CD4-positive, CD25-positive, alpha-beta regulatory T cell (primary cell): Measurements from ENCODE around the gene AHI1. TPM values are rescaled to one million over a fixed set of nuclear protein-coding genes. Genes with fewer than 3 reads are reported as not detected.

Experiments used
- ATAC-seq, 2 donors: fragments of 150-1000 bp; cut with Tn5 transposase; one replicate each; pipeline ENCODE4 v1.10.0; 2021; ENCODE audit warnings: low read depth in 2 of 2, moderate number of reproducible peaks in 2 of 2, moderate library complexity in 1 of 2
- DNase-seq, 3 donors: peaks; one replicate each; pipeline versions ENCODE4 v3.0.0 to v3.0.0-alpha.2; 2012 to 2022; ENCODE audit warnings: mixed read lengths in 1 of 3
- H3K27ac ChIP-seq: one replicate; pipeline ENCODE4 v1.7.0; 2013; ENCODE audit warnings: mild to moderate bottlenecking, low read length; ENCODE audit not compliant: insufficient read depth, poor library complexity, severe bottlenecking
- H3K27me3 ChIP-seq: one replicate; pipeline ENCODE4 v1.7.0; 2013; ENCODE audit warnings: low read length; ENCODE audit not compliant: control insufficient read depth, insufficient read depth
- H3K36me3 ChIP-seq: one replicate; pipeline ENCODE4 v1.7.0; 2013; ENCODE audit warnings: mild to moderate bottlenecking, low read length, moderate library complexity; ENCODE audit not compliant: control insufficient read depth, insufficient read depth
- H3K4me1 ChIP-seq: 2 replicates; pipeline ENCODE4 v1.7.0; 2013; ENCODE audit warnings: mild to moderate bottlenecking, low read length; ENCODE audit not compliant: insufficient read depth, control insufficient read depth, poor library complexity, severe bottlenecking
- H3K4me3 ChIP-seq: one replicate; pipeline ENCODE4 v1.7.0; 2013; ENCODE audit warnings: low read depth, mild to moderate bottlenecking, low read length, moderate library complexity
- H3K9me3 ChIP-seq, 2 experiments: 1 replicate in 1 of 2; 2 replicates in 1 of 2; pipeline ENCODE4 v1.7.0; 2013; ENCODE audit warnings: low read length in 2 of 2, mild to moderate bottlenecking in 1 of 2, moderate library complexity in 1 of 2; ENCODE audit not compliant: control insufficient read depth in 2 of 2
- H3K27ac Mint-ChIP-seq, 3 donors: one replicate each; pipeline ENCODE4 v1.8.0; 2020 to 2022; ENCODE audit warnings: mild to moderate bottlenecking in 3 of 3, mixed read lengths in 3 of 3, moderate library complexity in 2 of 3
- H3K27me3 Mint-ChIP-seq: one replicate; pipeline ENCODE4 v1.8.0; 2022; ENCODE audit warnings: mild to moderate bottlenecking, mixed read lengths
- H3K36me3 Mint-ChIP-seq: one replicate; pipeline ENCODE4 v1.8.0; 2020; ENCODE audit warnings: mixed read lengths
- H3K4me1 Mint-ChIP-seq, 4 donors: one replicate each; pipeline ENCODE4 v1.8.0; 2020 to 2022; ENCODE audit warnings: mixed read lengths in 4 of 4, mild to moderate bottlenecking in 1 of 4
- H3K4me3 Mint-ChIP-seq, 4 donors: one replicate each; pipeline ENCODE4 v1.8.0; 2020 to 2022; ENCODE audit warnings: mild to moderate bottlenecking in 4 of 4, mixed read lengths in 4 of 4, moderate library complexity in 3 of 4
- H3K9me3 Mint-ChIP-seq, 7 donors: one replicate each; pipeline ENCODE4 v1.8.0; 2020 to 2022; ENCODE audit warnings: mixed read lengths in 7 of 7, mild to moderate bottlenecking in 3 of 7, moderate library complexity in 2 of 7
- polyA plus RNA-seq, 4 donors: library from polyadenylated mRNA; unstranded; fragments of 300-500 nt; fragmentation: Illumina TruSeq; gene quantifications; one replicate each; pipeline ENCODE4 v1.2.3, GENCODE V29; 2021
- total RNA-seq: library from RNA; stranded (reverse); gene quantifications from one replicate; pipeline ENCODE4 v1.2.3, GENCODE V29; 2022

Gene AHI1
- total and polyA plus RNA-seq, 5 donors from 2014 or later: 1.3 to 12.9 (median 2.2) TPM

- H3K27ac ChIP-seq: no peak overlapping the region
- H3K27me3 Mint-ChIP-seq: no peaks in the 10 kb centered on the region
- no peak overlapping the region for H3K27ac Mint-ChIP-seq
Measured at GRCh38 chr6:135282395-135282794, 215.1 kb downstream of the AHI1 start.

DNA sequence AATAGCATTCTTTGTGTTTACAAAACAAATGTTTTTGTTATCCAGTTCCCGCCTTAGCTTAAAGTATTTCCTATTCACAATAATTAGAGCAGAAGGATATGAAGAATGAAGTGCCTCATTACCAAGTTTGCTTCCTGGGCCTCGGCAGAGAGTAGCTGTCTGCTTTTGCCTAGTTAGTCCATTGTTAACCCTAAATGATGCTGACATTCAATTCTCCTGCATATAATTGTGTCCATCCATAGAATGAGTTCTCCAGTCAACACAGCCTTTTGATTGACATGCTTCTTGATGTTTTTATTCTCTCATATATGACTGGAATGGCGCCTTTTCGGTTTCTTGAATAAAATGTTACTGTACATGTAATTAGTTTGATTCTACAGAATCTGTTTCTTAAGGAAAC is 215.6 kb downstream of the AHI1 start:
- Histone ChIP-seq H3K9me3 (no peaks in the 10 kb centered on the region), H3K4me3 (no peak overlapping the region), H3K27me3 (no peaks in the 10 kb centered on the region), H3K36me3 (no peaks in the 10 kb centered on the region), H3K27ac (no peak overlapping the region), H3K4me1 (no peaks in the 10 kb centered on the region)
- Mint-ChIP-seq H3K27me3 (no peaks in the 10 kb centered on the region), H3K27ac (no peak overlapping the region), H3K4me3 (no peak overlapping the region), H3K4me1 (peaks cover 0 to 3% (median 1%) of the 10 kb centered on the region in 4 donors), H3K9me3 (no peaks in the 10 kb centered on the region), H3K36me3 (peaks cover 8% of the 10 kb centered on the region)
- no peak for ATAC-seq
- no peak for DNase-seq

More at GRCh38 chr6:135282395-135282794, 215.1 kb downstream of the AHI1 start:
- Mint-ChIP-seq H3K9me3 (no peaks in the 10 kb centered on the region), H3K4me1 (peaks cover 0 to 3% (median 1%) of the 10 kb centered on the region in 4 donors), H3K36me3 (peaks cover 13% of the 10 kb centered on the region), H3K4me3 (no peak overlapping the region)
- ATAC-seq (no peak), DNase-seq (no peak)
- H3K4me1 ChIP-seq: no peaks in the 10 kb centered on the region
- H3K9me3 ChIP-seq: no peaks in the 10 kb centered on the region
- no peak overlapping the region for H3K4me3 ChIP-seq
- H3K36me3 ChIP-seq: no peaks in the 10 kb centered on the region
- no peaks in the 10 kb centered on the region for H3K27me3 ChIP-seq

- Mint-ChIP-seq H3K4me3 (no peak overlapping the region), H3K36me3 (peaks cover 5% of the 10 kb centered on the region), H3K9me3 (no peaks in the 10 kb centered on the region), H3K27ac (no peak overlapping the region), H3K4me1 (no peaks in the 10 kb centered on the region), H3K27me3 (no peaks in the 10 kb centered on the region)
- H3K4me1 ChIP-seq: no peaks in the 10 kb centered on the region
- ATAC-seq: no peak
- H3K27me3 ChIP-seq: no peaks in the 10 kb centered on the region
- no peak overlapping the region for H3K27ac ChIP-seq
- no peaks in the 10 kb centered on the region for H3K36me3 ChIP-seq
- no peak overlapping the region for H3K4me3 ChIP-seq
- no peak for DNase-seq
- no peaks in the 10 kb centered on the region for H3K9me3 ChIP-seq
Measured at GRCh38 chr6:135281227-135281626, 216.3 kb downstream of the AHI1 start.

DNA sequence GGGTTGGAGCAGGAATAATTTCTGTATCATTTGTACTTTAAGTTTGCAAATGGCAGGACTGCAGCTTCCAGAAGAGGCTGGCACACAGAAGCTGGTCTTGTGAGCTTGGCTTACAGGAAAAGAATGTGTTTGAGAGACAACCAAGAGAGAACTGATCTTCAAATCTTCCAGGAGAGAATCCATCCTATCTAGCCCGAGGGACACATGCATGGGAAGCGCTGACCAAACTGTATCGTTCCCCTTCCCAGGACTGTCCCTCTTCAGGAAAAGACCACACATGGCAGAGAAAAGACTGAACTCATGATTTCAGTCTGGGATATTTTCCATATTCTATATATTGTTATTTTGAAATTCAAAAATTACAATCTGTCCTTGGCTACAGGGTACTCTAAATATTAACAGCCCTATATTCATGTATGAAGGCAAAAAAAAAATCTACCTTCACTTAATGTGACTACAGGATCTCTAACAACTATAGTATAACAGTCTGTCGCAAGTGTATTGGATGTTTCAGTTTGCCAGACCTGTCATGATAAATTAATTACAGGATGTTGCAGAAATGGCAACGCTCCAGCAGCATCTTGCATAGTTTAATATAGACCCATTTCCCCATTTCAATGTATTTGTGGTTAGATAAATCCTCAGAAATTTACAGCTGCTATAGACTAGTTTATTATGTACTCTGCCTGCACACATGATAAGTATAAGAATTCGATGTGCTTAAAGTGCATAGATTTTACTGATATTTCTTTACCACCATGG is 217.0 kb downstream of the AHI1 start:
- Histone ChIP-seq H3K4me3 (no peak overlapping the region), H3K27ac (no peak overlapping the region), H3K36me3 (no peaks in the 10 kb centered on the region), H3K27me3 (peaks cover 3% of the 10 kb centered on the region), H3K4me1 (no peaks in the 10 kb centered on the region), H3K9me3 (no peaks in the 10 kb centered on the region)
- Mint-ChIP-seq H3K9me3 (peaks cover 0 to 1% (median 0%) of the 10 kb centered on the region in 7 donors), H3K27me3 (no peaks in the 10 kb centered on the region), H3K27ac (no peak overlapping the region), H3K4me3 (no peak overlapping the region), H3K4me1 (no peaks in the 10 kb centered on the region), H3K36me3 (peaks cover 3% of the 10 kb centered on the region)
- ATAC-seq (no peak), DNase-seq (no peak)

GRCh38 chr6:135277422-135277821 is 220.1 kb downstream of the AHI1 start:
- no peak for DNase-seq
- Histone ChIP-seq H3K27me3 (peaks cover 7% of the 10 kb centered on the region), H3K27ac (no peak overlapping the region), H3K9me3 (no peaks in the 10 kb centered on the region), H3K4me3 (no peak overlapping the region), H3K4me1 (no peaks in the 10 kb centered on the region), H3K36me3 (no peaks in the 10 kb centered on the region)
- Mint-ChIP-seq H3K27ac (no peak overlapping the region), H3K4me1 (no peaks in the 10 kb centered on the region), H3K36me3 (no peaks in the 10 kb centered on the region), H3K27me3 (peaks cover 7% of the 10 kb centered on the region), H3K4me3 (no peak overlapping the region), H3K9me3 (peaks cover 0 to 1% (median 0%) of the 10 kb centered on the region in 7 donors)
- ATAC-seq: no peak

DNA sequence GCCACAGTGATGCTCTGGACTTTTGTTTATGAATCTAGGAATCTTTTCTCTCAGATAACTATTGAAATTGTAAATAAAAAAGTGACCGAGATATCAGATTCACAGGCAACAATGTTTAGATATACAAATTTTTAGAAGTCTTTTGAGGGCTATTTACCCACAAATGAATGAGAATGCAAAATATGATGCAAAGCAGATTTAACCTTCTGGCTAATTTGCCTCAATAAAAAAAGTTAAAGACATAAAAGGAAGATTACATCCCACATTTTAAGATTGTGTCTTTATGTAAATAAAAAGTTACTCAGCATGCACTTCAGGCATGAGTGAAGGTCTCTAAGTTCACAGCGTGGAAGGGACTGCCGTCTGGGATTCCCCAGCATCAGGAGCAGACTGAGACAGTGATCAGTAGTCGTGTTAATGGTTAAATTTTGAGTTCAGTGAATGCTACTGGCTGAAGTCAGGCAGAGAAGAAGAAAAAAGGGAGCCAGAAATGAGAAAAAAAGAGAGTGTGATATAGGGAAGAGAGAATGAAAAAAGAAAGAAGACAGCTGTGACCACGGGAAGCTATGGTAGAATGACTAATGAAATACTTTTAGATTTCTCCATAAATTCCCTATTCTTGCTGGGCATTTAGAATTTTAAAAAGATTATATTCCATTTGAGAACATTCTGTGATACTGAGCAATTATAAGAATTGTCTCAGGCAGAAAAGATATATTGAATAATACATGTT is 222.8 kb downstream of the AHI1 start:
- peaks cover 7% of the 10 kb centered on the region for H3K27me3 Mint-ChIP-seq
- no peaks in the 10 kb centered on the region for H3K4me1 Mint-ChIP-seq
- H3K4me3 Mint-ChIP-seq: no peak overlapping the region
- Histone ChIP-seq H3K4me1 (no peaks in the 10 kb centered on the region), H3K36me3 (no peaks in the 10 kb centered on the region), H3K27ac (no peak overlapping the region), H3K9me3 (no peaks in the 10 kb centered on the region), H3K27me3 (peaks cover 7% of the 10 kb centered on the region), H3K4me3 (no peak overlapping the region)
- DNase-seq (no peak), ATAC-seq (no peak)
- H3K9me3 Mint-ChIP-seq: peaks cover 0 to 1% (median 0%) of the 10 kb centered on the region in 7 donors
- no peak overlapping the region for H3K27ac Mint-ChIP-seq
- no peaks in the 10 kb centered on the region for H3K36me3 Mint-ChIP-seq

DNA sequence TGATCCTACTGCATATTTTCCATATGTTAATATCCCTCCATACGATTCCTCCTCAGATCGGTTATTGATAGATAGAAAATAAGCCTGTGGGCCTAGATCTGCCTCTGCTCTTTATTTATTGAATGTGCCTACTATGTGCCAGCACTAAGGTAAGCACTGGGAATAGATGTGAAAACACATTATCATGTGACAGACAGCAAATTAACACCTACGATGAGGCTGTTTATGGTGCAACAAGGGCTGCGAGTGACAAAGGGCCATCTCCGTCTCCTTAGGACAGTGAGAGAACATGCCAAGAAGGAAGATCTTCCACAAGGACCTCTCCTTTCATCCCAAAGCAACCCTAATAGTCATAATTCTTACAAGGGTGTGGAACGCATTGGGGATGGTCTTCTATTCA is 225.9 kb downstream of the AHI1 start:
- H3K4me1 ChIP-seq: no peaks in the 10 kb centered on the region
- no peaks in the 10 kb centered on the region for H3K9me3 ChIP-seq
- no peak for DNase-seq
- no peak overlapping the region for H3K27ac ChIP-seq
- no peaks in the 10 kb centered on the region for H3K36me3 ChIP-seq
- H3K4me3 ChIP-seq: no peak overlapping the region
- H3K9me3 Mint-ChIP-seq: peaks cover 0 to 1% (median 0%) of the 10 kb centered on the region in 7 donors
- no peak overlapping the region for H3K27ac Mint-ChIP-seq
- H3K4me3 Mint-ChIP-seq: no peak overlapping the region
- H3K27me3 ChIP-seq: peaks cover 7% of the 10 kb centered on the region
- H3K36me3 Mint-ChIP-seq: no peaks in the 10 kb centered on the region
- ATAC-seq: no peak
- H3K27me3 Mint-ChIP-seq: peaks cover 7% of the 10 kb centered on the region
- H3K4me1 Mint-ChIP-seq: no peaks in the 10 kb centered on the region
